Natural killer cell (primary cell): ENCODE measurements around the gene GEMIN8. TPM values are rescaled to one million over a fixed set of nuclear protein-coding genes. Genes with fewer than 3 reads are reported as not detected.

ENCODE experiments used
- ATAC-seq, 3 donors: fragments of 150-1000 bp in 2 of 3; fragments of 200-7000 bp in 1 of 3; cut with Tn5 transposase; 1 replicate in 1 of 3; 2 replicates in 2 of 3; pipeline ENCODE4 v1.10.0; 2021; ENCODE audit warnings: mild to moderate bottlenecking in 2 of 3, moderate library complexity in 2 of 3
- DNase-seq, 2 donors: peaks; one replicate each; pipeline versions ENCODE4 v3.0.0 to v3.0.0-alpha.2; 2013 to 2021; ENCODE audit warnings: mixed read lengths in 1 of 2
- H3K27ac ChIP-seq: one replicate; pipeline ENCODE4 v1.5.1; 2013; ENCODE audit warnings: mild to moderate bottlenecking, low read length
- H3K27me3 ChIP-seq: one replicate; pipeline ENCODE4 v1.6.1; 2013; ENCODE audit warnings: low read length; ENCODE audit not compliant: control insufficient read depth, insufficient read depth
- H3K36me3 ChIP-seq: one replicate; pipeline ENCODE4 v1.6.1; 2013; ENCODE audit warnings: low read length; ENCODE audit not compliant: control insufficient read depth, insufficient read depth
- H3K4me1 ChIP-seq: one replicate; pipeline ENCODE4 v1.6.1; 2013; ENCODE audit warnings: low read length; ENCODE audit not compliant: control insufficient read depth, insufficient read depth
- H3K4me3 ChIP-seq: one replicate; pipeline ENCODE4 v1.5.1; 2013; ENCODE audit warnings: low read length
- H3K9me3 ChIP-seq: one replicate; pipeline ENCODE4 v1.6.1; 2013; ENCODE audit warnings: low read length; ENCODE audit not compliant: control insufficient read depth, insufficient read depth
- H3K27ac Mint-ChIP-seq, 2 donors: one replicate each; pipeline ENCODE4 v1.8.0; 2022; ENCODE audit warnings: mild to moderate bottlenecking in 2 of 2, mixed read lengths in 2 of 2, moderate library complexity in 1 of 2
- H3K27me3 Mint-ChIP-seq, 2 donors: one replicate each; pipeline ENCODE4 v1.8.0; 2022; ENCODE audit warnings: low read depth in 2 of 2, mixed read lengths in 2 of 2
- H3K36me3 Mint-ChIP-seq: one replicate; pipeline ENCODE4 v1.8.0; 2022; ENCODE audit warnings: mixed read lengths
- H3K4me1 Mint-ChIP-seq, 2 donors: one replicate each; pipeline ENCODE4 v1.8.0; 2022; ENCODE audit warnings: mixed read lengths in 2 of 2
- H3K4me3 Mint-ChIP-seq: one replicate; pipeline ENCODE4 v1.8.0; 2022; ENCODE audit warnings: mild to moderate bottlenecking, moderate library complexity, mixed read lengths
- H3K9me3 Mint-ChIP-seq, 2 donors: one replicate each; pipeline ENCODE4 v1.8.0; 2022; ENCODE audit warnings: mixed read lengths in 2 of 2
- WGBS: methylation state at CpG from one replicate; pipeline ENCODE4 v1.1.7; 2013; ENCODE audit warnings: missing lambda C conversion rate; ENCODE audit not compliant: insufficient coverage; 5-methylcytosine and 5-hydroxymethylcytosine counted together
- intact Hi-C: fragments of 100-400 bp; cut with micrococcal nuclease; formaldehyde crosslinking; loops from one replicate; pipeline ENCODE4 v1.14.2; 2022
- total RNA-seq, 4 donors: library from RNA; stranded (reverse); fragments of 120-200 nt in 1 of 4; gene quantifications; one replicate each; pipeline versions ENCODE4 v1.2.3 to v1.2.4, GENCODE V29; 2013 to 2022
- TF ChIP-seq, protein P1 (sequence below): fragments of 200-600 bp; IDR thresholded peaks from one replicate; pipeline ENCODE4 v1.8.0; 2022; ENCODE audit warnings: antibody characterized with exemption

Gene GEMIN8
- total RNA-seq, 3 donors from 2014 or later (not counting 1 experiment from before 2014, with no cell fraction given): 8.8 to 13.4 (median 9.7) TPM

DNA sequence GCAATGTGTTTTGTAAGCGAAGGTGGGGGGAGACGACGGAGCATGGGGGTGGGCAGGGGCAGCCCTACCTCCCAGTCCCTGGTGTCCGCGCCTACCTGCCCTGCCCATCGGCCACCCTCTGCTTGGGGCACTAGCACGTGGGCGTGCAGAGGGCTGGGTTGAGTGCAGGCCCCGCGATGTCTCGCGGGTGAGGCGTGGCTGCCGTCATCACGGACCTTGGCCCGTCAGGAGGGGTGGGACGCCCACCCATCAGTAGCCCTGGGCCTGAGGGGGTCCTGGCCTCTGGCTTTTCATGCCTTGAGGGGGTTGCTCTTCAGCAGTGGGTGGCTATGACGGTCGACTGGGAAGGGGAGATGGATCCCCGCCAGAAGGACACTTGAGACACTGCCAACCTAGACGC, 36.1 kb upstream of the GEMIN8 start:
- no peak overlapping the region for H3K27ac ChIP-seq
- no peak overlapping the region for H3K4me3 ChIP-seq
- no peaks in the 10 kb centered on the region for H3K27me3 ChIP-seq
- no peak overlapping the region for H3K27ac Mint-ChIP-seq
- no peaks in the 10 kb centered on the region for H3K9me3 ChIP-seq
- H3K36me3 ChIP-seq: no peaks in the 10 kb centered on the region
- no peaks in the 10 kb centered on the region for H3K9me3 Mint-ChIP-seq
- DNase-seq: no peak
- H3K4me1 ChIP-seq: no peaks in the 10 kb centered on the region
- WGBS: 93% methylated on average over 19 of the region's 21 CpGs
- H3K4me1 Mint-ChIP-seq: no peaks in the 10 kb centered on the region
- H3K27me3 Mint-ChIP-seq: peaks cover 5 to 32% of the 10 kb centered on the region in 2 donors
- no peaks in the 10 kb centered on the region for H3K36me3 Mint-ChIP-seq
- no peak overlapping the region for H3K4me3 Mint-ChIP-seq
- TF ChIP-seq, protein P1, sequence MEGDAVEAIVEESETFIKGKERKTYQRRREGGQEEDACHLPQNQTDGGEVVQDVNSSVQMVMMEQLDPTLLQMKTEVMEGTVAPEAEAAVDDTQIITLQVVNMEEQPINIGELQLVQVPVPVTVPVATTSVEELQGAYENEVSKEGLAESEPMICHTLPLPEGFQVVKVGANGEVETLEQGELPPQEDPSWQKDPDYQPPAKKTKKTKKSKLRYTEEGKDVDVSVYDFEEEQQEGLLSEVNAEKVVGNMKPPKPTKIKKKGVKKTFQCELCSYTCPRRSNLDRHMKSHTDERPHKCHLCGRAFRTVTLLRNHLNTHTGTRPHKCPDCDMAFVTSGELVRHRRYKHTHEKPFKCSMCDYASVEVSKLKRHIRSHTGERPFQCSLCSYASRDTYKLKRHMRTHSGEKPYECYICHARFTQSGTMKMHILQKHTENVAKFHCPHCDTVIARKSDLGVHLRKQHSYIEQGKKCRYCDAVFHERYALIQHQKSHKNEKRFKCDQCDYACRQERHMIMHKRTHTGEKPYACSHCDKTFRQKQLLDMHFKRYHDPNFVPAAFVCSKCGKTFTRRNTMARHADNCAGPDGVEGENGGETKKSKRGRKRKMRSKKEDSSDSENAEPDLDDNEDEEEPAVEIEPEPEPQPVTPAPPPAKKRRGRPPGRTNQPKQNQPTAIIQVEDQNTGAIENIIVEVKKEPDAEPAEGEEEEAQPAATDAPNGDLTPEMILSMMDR: no peak
- intact Hi-C loops: no loop called here
- no peak for ATAC-seq

DNA sequence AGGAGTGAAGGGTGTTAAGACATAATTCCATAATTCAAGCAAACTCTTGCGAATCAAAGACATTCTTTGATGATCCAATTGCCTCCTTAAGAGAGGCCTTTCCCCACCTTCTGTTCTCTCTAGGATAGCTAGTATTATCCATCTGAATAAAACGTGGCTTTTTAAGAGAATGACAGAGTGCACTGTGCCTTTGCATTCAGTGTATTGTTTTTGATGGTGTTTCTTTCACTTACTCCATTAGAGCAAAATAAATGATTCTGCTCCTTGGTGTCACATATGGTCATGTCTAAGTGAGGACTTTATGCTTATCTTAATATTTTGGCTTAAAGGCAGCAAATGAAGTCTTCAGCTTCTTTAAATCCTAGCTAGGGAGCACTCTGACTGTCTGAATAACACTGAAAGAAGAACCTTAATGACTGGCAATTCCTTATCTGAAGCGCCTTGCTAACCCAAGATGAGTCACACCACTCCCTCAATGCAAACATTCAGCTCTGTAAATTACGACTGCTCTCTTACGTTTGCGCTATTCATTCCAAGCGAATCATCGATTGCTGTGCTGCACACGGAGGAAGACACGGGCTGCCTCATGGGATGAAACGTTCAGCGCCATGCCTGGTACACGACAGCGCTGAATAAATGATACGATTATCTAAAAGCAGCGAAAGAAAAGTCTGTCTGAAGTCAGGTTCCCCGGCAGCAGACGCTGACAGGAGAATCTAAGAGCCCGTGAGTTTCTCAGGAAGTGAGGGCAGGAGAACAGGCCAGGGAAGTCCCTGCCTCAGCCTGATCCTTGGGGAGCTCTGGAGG, 35.1 kb upstream of the GEMIN8 start:
- 91% methylated on average over 17 of the region's 19 CpGs for WGBS

DNA sequence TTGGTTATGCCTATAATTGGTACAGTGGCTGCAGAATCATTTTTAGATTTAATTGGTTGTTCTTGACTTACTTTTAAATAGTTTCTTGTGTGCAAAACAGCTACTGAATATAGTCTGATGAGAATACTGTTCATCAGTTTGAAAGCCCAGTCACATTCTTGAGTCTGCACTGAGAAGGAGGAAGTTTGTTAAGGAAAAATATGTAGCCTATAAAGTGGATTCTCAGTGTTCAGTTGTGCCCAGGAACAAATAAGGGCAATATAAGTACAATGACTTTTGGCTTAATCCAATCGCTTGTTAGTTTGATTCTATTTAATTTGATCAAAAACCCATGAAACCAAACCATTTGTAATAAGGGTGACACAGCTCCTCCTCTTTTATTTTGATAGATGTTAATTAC, 32.8 kb upstream of the GEMIN8 start:
- Histone ChIP-seq H3K4me1 (no peaks in the 10 kb centered on the region), H3K27me3 (no peaks in the 10 kb centered on the region), H3K27ac (no peak overlapping the region), H3K9me3 (no peaks in the 10 kb centered on the region), H3K4me3 (no peak overlapping the region), H3K36me3 (no peaks in the 10 kb centered on the region)
- Mint-ChIP-seq H3K9me3 (no peaks in the 10 kb centered on the region), H3K4me3 (no peak overlapping the region), H3K36me3 (no peaks in the 10 kb centered on the region), H3K27me3 (peaks cover 5 to 32% of the 10 kb centered on the region in 2 donors), H3K4me1 (no peaks in the 10 kb centered on the region), H3K27ac (no peak overlapping the region)
- intact Hi-C loops: no loop called here
- no peak for ATAC-seq
- DNase-seq: no peak
- WGBS: no CpG with 5 or more reads among the region's 1 CpG
- TF ChIP-seq, protein P1: no peak

More for the DNA sequence above, 35.1 kb upstream of the GEMIN8 start:
- no peaks in the 10 kb centered on the region for H3K9me3 Mint-ChIP-seq
- no peaks in the 10 kb centered on the region for H3K36me3 ChIP-seq
- H3K36me3 Mint-ChIP-seq: no peaks in the 10 kb centered on the region
- ATAC-seq: no peak
- DNase-seq: no peak
- H3K4me1 ChIP-seq: no peaks in the 10 kb centered on the region
- no peak overlapping the region for H3K4me3 ChIP-seq
- no peaks in the 10 kb centered on the region for H3K4me1 Mint-ChIP-seq
- H3K4me3 Mint-ChIP-seq: no peak overlapping the region
- H3K27ac ChIP-seq: no peak overlapping the region
- TF ChIP-seq, protein P1: no peak
- H3K27me3 ChIP-seq: no peaks in the 10 kb centered on the region
- H3K27ac Mint-ChIP-seq: no peak overlapping the region
- intact Hi-C loops: no loop called here
- H3K27me3 Mint-ChIP-seq: peaks cover 5 to 29% of the 10 kb centered on the region in 2 donors
- H3K9me3 ChIP-seq: no peaks in the 10 kb centered on the region
